Pulmonary artery endothelial cell (primary cell): Measurements from ENCODE around the gene CDH4. TPM values are rescaled to one million over a fixed set of nuclear protein-coding genes. Genes with fewer than 3 reads are reported as not detected.

Source experiments
- DNase-seq: peaks from one replicate; pipeline ENCODE4 v3.0.0-alpha.2; 2011; ENCODE audit warnings: low read depth, low spot score
- total RNA-seq: library from RNA; depleted of rRNA; stranded (reverse); fragments of >200 nt; gene quantifications from 2 replicates; pipeline ENCODE4 v1.2.3, GENCODE V29; 2014

CDH4 gene
- 2.2 and 7.5 TPM in 2 replicates for total RNA-seq

GRCh38 chr20:61251529-61252393, at the start of gene CDH4:
Gene CDH4, plus strand, starts transcription at chr20:61252261.
- no peak for DNase-seq

GRCh38 chr20:61203320-61203719, 48.7 kb upstream of the CDH4 start:
- no peak for DNase-seq

- no peak for DNase-seq
Measured at GRCh38 chr20:61204206-61204605, 47.9 kb upstream of the CDH4 start.

GRCh38 chr20:61205769-61206168, 46.3 kb upstream of the CDH4 start:
- DNase-seq: no peak

GRCh38 chr20:61210862-61211261, 41.2 kb upstream of the CDH4 start:
- no peak for DNase-seq

GRCh38 chr20:61217848-61218247, 34.2 kb upstream of the CDH4 start:
- no peak for DNase-seq

- DNase-seq: no peak
Measured at GRCh38 chr20:61219021-61219431, 33.0 kb upstream of the CDH4 start.

- DNase-seq: no peak
Measured at GRCh38 chr20:61220131-61220530, 31.9 kb upstream of the CDH4 start.

GRCh38 chr20:61220626-61221325, 31.3 kb upstream of the CDH4 start:
- no peak for DNase-seq

- no peak for DNase-seq
Measured at GRCh38 chr20:61222699-61223098, 29.4 kb upstream of the CDH4 start.

- no peak for DNase-seq
Measured at GRCh38 chr20:61223121-61223520, 28.9 kb upstream of the CDH4 start.

- no peak for DNase-seq
Measured at GRCh38 chr20:61230166-61230565, 21.9 kb upstream of the CDH4 start.

GRCh38 chr20:61233590-61233989, 18.5 kb upstream of the CDH4 start:
- no peak for DNase-seq

- DNase-seq: no peak
Measured at GRCh38 chr20:61234224-61234890, 17.7 kb upstream of the CDH4 start.

GRCh38 chr20:61236713-61237112, 15.3 kb upstream of the CDH4 start:
- DNase-seq: no peak

GRCh38 chr20:61238813-61239212, 13.2 kb upstream of the CDH4 start:
- no peak for DNase-seq

- no peak for DNase-seq
Measured at GRCh38 chr20:61240814-61241213, 11.2 kb upstream of the CDH4 start.

- DNase-seq: no peak
Measured at GRCh38 chr20:61244213-61244612, 7.8 kb upstream of the CDH4 start.

- DNase-seq: no peak
Measured at GRCh38 chr20:61246269-61246668, 5.8 kb upstream of the CDH4 start.

GRCh38 chr20:61249626-61250025, 2.4 kb upstream of the CDH4 start:
- DNase-seq: no peak

GRCh38 chr20:61252601-61253263, 671 bp downstream of the CDH4 start:
- DNase-seq: no peak

- no peak for DNase-seq
Measured at GRCh38 chr20:61253264-61253639, 1.2 kb downstream of the CDH4 start.
